GM12878 (cell line): Measurements from ENCODE around the gene OSBPL5. TPM values are rescaled to one million over a fixed set of nuclear protein-coding genes. Genes with fewer than 3 reads are reported as not detected.
A peak's percentile ranks its signal among the peaks of the same experiment; 100 is the strongest.

Experiments used
- CREM ChIP-seq: IDR thresholded peaks from 2 replicates; pipeline ENCODE4 v1.6.1; 2014; ENCODE audit warnings: antibody characterized with exemption, low read depth
- CUX1 ChIP-seq: IDR thresholded peaks from 2 replicates; pipeline ENCODE4 v1.6.1; 2012; ENCODE audit warnings: improper control_type of control experiment, low read depth, low read length; ENCODE audit not compliant: insufficient replicate concordance
- EED ChIP-seq: sonication (generic); IDR thresholded peaks from 2 replicates; pipeline ENCODE4 v1.6.1; 2016; ENCODE audit warnings: antibody characterized with exemption, low read depth
- GABPA ChIP-seq: IDR thresholded peaks from 2 replicates; pipeline ENCODE4 v1.6.1; 2014; ENCODE audit warnings: antibody characterized with exemption, low read depth, mild to moderate bottlenecking, inconsistent platforms
- IRF3 ChIP-seq: fragments of 450-650 bp; IDR thresholded peaks from 2 replicates; pipeline ENCODE4 v1.6.1; 2014; ENCODE audit warnings: mild to moderate bottlenecking
- MLLT1 ChIP-seq: fragments of 450-650 bp; IDR thresholded peaks from 2 replicates; pipeline ENCODE4 v1.6.1; 2016; ENCODE audit warnings: mild to moderate bottlenecking
- MYB ChIP-seq: fragments of 150-350 bp; IDR thresholded peaks from 2 replicates; pipeline ENCODE4 v1.6.1; 2014; ENCODE audit warnings: mild to moderate bottlenecking, low read depth, low read length, borderline replicate concordance
- MYC ChIP-seq: IDR thresholded peaks from 2 replicates; pipeline ENCODE4 v1.6.1; 2011; ENCODE audit warnings: mild to moderate bottlenecking, low read length, moderate library complexity, inconsistent platforms; ENCODE audit not compliant: insufficient read depth, insufficient replicate concordance, insufficient read length, severe bottlenecking
- PKNOX1 ChIP-seq: fragments of 450-650 bp; IDR thresholded peaks from 2 replicates; pipeline ENCODE4 v1.6.1; 2016; ENCODE audit warnings: mild to moderate bottlenecking
- RELA ChIP-seq: fragments of 450-650 bp; IDR thresholded peaks from 2 replicates; pipeline ENCODE4 v1.8.0; 2014; ENCODE audit warnings: borderline replicate concordance; ENCODE audit not compliant: partially characterized antibody
- SIX5 ChIP-seq: IDR thresholded peaks from 2 replicates; pipeline ENCODE4 v1.6.1; 2011; ENCODE audit warnings: mild to moderate bottlenecking, low read depth, low read length, moderate library complexity; ENCODE audit not compliant: severe bottlenecking
- SPI1 ChIP-seq: IDR thresholded peaks from 2 replicates; pipeline ENCODE4 v1.6.1; 2011; ENCODE audit warnings: low read depth, mild to moderate bottlenecking, low read length, moderate library complexity, borderline replicate concordance; ENCODE audit not compliant: insufficient read depth
- TAF1 ChIP-seq: IDR thresholded peaks from 2 replicates; pipeline ENCODE4 v1.6.1; 2011; ENCODE audit warnings: mild to moderate bottlenecking, low read depth, low read length, borderline replicate concordance
- TCF12 ChIP-seq: IDR thresholded peaks from 2 replicates; pipeline ENCODE4 v1.6.1; 2011; ENCODE audit warnings: low read depth, mild to moderate bottlenecking, low read length
- ZBTB11 ChIP-seq: fragments of 450-650 bp; formaldehyde crosslinking; IDR thresholded peaks from 2 replicates; pipeline ENCODE4 v1.5.0; 2022; ENCODE audit warnings: mild to moderate bottlenecking, missing genetic modification characterization
- polyA plus RNA-seq, 11 experiments: library from polyadenylated mRNA; depleted of rRNA in 4 of 11; unstranded in 6 of 11; stranded (reverse) in 5 of 11; fragments of >200 nt; fragmentation: Nextera tagmentation in 4 of 11; fragmentation: Illumina TruSeq in 1 of 11; extraction: Ambion mirVana in 4 of 11; extraction: Trizol in 1 of 11; gene quantifications; 1 replicate in 1 of 11; 2 replicates in 10 of 11; pipeline versions ENCODE4 v1.2.1 to v1.2.3, GENCODE V29; 2011 to 2016; ENCODE audit warnings: inconsistent platforms in 2 of 11, missing spikeins in 2 of 11, low read depth in 1 of 11
- total RNA-seq, 4 experiments: library from RNA; depleted of rRNA in 3 of 4; stranded (reverse); fragments of >200 nt in 3 of 4; fragmentation: Illumina TruSeq in 1 of 4; extraction: Trizol in 1 of 4; gene quantifications; 2 replicates each; pipeline versions ENCODE4 v1.2.1 to v1.2.3, GENCODE V29; 2013 to 2021

The OSBPL5 gene
- total and polyA plus RNA-seq, 10 of the 15 experiments (the other 5 are each of a cell fraction or from before 2014, with no cell fraction given): not detected

- TF ChIP-seq MLLT1 (no peak), CREM (peak; percentile 80; the same call in 1 of the 2 replicates), ZBTB11 (CRISPR knock-in tag) (no peak), MYC (no peak), TCF12 (peak; percentile 65), CUX1 (no peak), SPI1 (peak; percentile 3; the same call in 1 of the 2 replicates), PKNOX1 (peak; percentile 39; the same call in 1 of the 2 replicates), SIX5 (peak; percentile 94), MYB (no peak), TAF1 (peak; percentile 62; the same call in 1 of the 2 replicates), EED (no peak), IRF3 (no peak), GABPA (peak; percentile 97), RELA (peak; percentile 55)
These were observed 107.8 kb downstream of the OSBPL5 start, which contains the start of gene CARS1 (continued) for GRCh38 chr11:3057069-3057963.
